HG03095 (cell line): ENCODE results near the gene NRP1.

Experiments used
- ATAC-seq: cut with Tn5 transposase; IDR thresholded peaks from one replicate; pipeline ENCODE4 v1.9.1; 2021; ENCODE audit warnings: moderate library complexity; ENCODE audit not compliant: unreplicated experiment

NRP1 gene

GRCh38 chr10:33350041-33350440 is 15.6 kb upstream of the NRP1 start:
- no peak for ATAC-seq

GRCh38 chr10:33349268-33349667 is 14.8 kb upstream of the NRP1 start:
- ATAC-seq: no peak

- ATAC-seq: no peak
Observed at GRCh38 chr10:33347211-33347610, 12.7 kb upstream of the NRP1 start.

GRCh38 chr10:33345236-33345635 is 10.8 kb upstream of the NRP1 start:
- ATAC-seq: no peak

GRCh38 chr10:33344676-33345075 is 10.2 kb upstream of the NRP1 start:
- ATAC-seq: no peak

GRCh38 chr10:33341637-33342036 is 7.2 kb upstream of the NRP1 start:
- ATAC-seq: no peak

- ATAC-seq: no peak
Observed at GRCh38 chr10:33337326-33337957, 3.0 kb upstream of the NRP1 start.

- ATAC-seq: no peak
Observed at GRCh38 chr10:33336582-33337325, 2.3 kb upstream of the NRP1 start.

GRCh38 chr10:33335801-33336581 is 1.5 kb upstream of the NRP1 start:
- ATAC-seq: no peak

- no peak for ATAC-seq
Observed at GRCh38 chr10:33335551-33335800, 1.0 kb upstream of the NRP1 start.

GRCh38 chr10:33334805-33335550 is 511 bp upstream of the NRP1 start:
- ATAC-seq: no peak

- no peak for ATAC-seq
Observed at GRCh38 chr10:33333260-33334101, 986 bp downstream of the NRP1 start.

- ATAC-seq: no peak
Observed at GRCh38 chr10:33332183-33333065, 2.0 kb downstream of the NRP1 start.

GRCh38 chr10:33331379-33331694 is 3.1 kb downstream of the NRP1 start:
- ATAC-seq: no peak

GRCh38 chr10:33330543-33331378 is 3.7 kb downstream of the NRP1 start:
- no peak for ATAC-seq

GRCh38 chr10:33329178-33329577 is 5.3 kb downstream of the NRP1 start:
- no peak for ATAC-seq

- no peak for ATAC-seq
Observed at GRCh38 chr10:33328253-33328652, 6.2 kb downstream of the NRP1 start.

GRCh38 chr10:33327751-33328150 is 6.7 kb downstream of the NRP1 start:
- no peak for ATAC-seq

GRCh38 chr10:33326933-33327332 is 7.5 kb downstream of the NRP1 start:
- no peak for ATAC-seq
